22Rv1 (cell line): ENCODE data around the gene HMGCS2.
"Not testable (repeated sequence)": the region's sequence is repeated elsewhere in the genome, so short reads cannot be mapped to it uniquely, and the experiment has no call there.

Experiments
- H3K27ac ChIP-seq: fragments of 450-650 bp; 2 replicates; pipeline ENCODE4 v1.5.1; 2017
- ZFX ChIP-seq: fragments of 450-650 bp; IDR thresholded peaks from 2 replicates; pipeline ENCODE4 v1.6.1; 2017; ENCODE audit warnings: antibody characterized with exemption, borderline replicate concordance
- TF ChIP-seq, protein P1 (sequence below): fragments of 450-650 bp; IDR thresholded peaks from 2 replicates; pipeline ENCODE4 v1.5.1; 2017; ENCODE audit warnings: mild to moderate bottlenecking

The HMGCS2 gene

DNA sequence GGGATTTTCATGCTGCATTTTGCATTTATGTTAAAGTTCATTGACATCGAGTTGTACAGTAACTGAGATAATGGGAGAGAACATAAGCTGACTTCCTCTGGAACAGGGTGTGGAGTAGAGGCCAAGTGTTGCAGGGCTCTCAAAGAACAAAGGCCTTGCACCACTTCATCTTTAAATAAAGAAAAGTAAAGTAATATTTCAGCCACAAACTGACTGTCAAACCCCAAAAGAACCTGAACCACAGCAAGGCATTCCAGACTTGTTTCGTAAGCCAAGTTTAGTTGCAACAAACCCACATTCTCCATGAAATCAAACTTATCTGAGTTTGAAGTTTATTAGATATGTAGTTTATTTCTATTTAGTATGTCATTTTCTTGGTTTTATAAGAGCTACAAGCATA, 19.1 kb upstream of the HMGCS2 start:
- no peak overlapping the region for H3K27ac ChIP-seq
- TF ChIP-seq ZFX = no peak
- TF ChIP-seq, protein P1, sequence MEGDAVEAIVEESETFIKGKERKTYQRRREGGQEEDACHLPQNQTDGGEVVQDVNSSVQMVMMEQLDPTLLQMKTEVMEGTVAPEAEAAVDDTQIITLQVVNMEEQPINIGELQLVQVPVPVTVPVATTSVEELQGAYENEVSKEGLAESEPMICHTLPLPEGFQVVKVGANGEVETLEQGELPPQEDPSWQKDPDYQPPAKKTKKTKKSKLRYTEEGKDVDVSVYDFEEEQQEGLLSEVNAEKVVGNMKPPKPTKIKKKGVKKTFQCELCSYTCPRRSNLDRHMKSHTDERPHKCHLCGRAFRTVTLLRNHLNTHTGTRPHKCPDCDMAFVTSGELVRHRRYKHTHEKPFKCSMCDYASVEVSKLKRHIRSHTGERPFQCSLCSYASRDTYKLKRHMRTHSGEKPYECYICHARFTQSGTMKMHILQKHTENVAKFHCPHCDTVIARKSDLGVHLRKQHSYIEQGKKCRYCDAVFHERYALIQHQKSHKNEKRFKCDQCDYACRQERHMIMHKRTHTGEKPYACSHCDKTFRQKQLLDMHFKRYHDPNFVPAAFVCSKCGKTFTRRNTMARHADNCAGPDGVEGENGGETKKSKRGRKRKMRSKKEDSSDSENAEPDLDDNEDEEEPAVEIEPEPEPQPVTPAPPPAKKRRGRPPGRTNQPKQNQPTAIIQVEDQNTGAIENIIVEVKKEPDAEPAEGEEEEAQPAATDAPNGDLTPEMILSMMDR = no peak

DNA sequence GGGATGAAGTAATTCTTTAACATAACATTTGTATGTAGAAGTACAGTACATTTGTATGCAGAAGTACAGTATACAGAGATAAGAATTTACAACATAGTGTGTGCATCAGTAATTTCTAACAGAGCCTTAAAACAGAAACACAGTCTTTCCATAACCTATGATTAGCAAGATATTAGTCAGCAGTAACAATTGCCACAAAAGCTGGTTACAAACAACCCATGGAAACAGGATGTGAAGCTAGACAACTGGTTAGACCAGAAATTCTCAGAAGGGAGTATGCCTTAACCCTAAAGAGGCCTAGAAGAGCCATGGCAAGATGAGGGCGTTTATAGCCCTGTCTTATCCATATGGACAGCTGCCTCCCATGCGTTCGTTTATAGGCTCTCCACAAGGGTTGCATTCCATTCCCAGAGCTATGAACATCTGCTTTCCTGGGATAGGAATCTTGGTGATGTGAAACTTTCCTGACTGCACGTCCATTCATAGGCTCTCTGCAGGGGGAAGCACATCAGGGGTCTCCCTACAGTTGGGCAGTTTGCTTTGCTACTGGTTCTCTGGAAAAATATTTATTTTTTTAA, 17.9 kb upstream of the HMGCS2 start:
- not testable (repeated sequence) for H3K27ac ChIP-seq

DNA sequence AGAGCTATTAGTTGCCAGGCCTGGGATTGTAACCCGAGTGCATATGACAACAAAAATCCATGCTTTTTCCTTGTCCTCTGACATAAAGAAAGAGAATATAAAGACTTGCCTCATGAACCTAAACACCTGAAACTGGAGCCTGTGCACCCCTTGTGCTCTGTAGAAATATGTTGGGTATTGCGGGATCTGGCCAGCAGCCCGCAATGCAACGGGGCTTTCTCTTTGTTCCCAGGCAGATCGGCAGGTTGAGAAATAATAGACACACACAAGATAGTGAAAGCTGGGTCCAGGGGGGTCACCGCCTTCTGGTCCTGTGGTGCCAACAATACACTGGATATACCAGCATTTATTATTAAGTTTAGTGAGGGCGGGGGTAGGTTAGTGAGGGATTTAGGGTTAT, 17.3 kb upstream of the HMGCS2 start:
- not testable (repeated sequence) for H3K27ac ChIP-seq

DNA sequence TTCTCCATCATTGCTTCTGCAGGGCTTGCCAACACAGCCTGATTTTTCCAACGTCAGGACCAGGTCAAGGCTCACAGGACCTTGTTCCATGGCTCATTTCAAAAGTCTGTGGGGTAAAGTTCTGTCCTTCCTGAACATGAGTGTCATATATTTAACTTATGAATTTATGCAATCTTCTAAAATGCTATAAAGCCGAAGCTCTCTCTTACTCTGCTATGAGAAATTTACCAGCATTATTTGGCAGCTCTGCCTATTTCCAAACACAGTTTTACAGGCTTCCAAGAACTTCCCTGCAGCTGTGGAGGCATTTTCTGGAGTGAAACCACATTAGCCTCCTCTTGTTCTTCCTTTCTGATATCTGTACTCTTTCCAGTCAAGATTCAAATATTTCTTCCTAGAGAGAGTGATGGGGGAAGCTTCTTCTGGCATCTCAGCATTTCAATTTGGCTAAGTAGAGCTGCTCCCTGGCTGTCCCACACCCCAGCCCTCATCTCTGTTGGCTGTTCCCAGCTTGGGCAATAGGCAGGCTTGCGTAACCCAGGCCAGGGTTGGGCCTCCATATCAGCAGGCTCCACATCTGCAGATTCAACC, 15.6 kb upstream of the HMGCS2 start:
- TF ChIP-seq, protein P1 = no peak

DNA sequence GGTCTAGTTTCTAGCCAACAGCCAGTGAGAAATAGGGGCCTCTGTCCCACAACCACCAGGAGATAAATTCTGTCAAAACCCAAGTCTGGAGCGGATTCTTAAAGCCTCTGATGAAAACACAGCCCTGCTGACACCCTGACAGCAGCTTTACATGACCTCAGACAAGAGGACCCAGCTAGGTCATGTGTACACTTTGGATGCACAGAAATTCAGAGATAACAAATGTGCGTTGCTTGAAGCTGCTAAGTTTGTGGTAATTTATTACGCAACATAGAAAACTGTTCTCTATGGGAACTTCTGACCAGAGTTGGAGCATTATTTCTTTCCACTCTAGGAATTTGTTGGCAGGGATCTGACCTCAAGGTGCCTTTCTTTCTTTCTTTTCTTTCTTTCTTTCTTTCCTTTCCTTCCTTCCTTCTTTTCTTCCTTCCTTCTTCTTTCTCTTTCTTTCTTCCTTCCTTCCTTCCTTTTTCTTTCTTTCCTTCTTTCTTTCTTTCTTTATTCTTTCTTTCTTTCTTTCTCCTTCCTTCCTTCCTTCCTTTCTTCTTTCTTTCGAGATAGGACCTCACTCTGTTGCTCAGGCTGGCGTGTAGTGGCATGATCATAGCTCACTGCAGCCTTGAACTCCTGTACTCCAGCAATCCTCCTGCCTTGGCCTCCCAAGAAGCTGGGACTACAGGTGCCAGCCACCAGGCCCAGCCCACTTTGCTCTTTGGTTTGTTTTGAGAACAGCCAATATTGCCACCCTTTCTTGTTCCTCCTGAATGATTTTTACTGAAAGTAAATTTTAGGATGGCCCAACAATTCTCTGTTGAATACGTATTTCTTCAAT, 14.9 kb upstream of the HMGCS2 start:
- TF ChIP-seq, protein P1 = no peak
- TF ChIP-seq ZFX = no peak
- H3K27ac ChIP-seq = no peak overlapping the region

More for the DNA sequence above, 15.6 kb upstream of the HMGCS2 start:
- no peak overlapping the region for H3K27ac ChIP-seq

DNA sequence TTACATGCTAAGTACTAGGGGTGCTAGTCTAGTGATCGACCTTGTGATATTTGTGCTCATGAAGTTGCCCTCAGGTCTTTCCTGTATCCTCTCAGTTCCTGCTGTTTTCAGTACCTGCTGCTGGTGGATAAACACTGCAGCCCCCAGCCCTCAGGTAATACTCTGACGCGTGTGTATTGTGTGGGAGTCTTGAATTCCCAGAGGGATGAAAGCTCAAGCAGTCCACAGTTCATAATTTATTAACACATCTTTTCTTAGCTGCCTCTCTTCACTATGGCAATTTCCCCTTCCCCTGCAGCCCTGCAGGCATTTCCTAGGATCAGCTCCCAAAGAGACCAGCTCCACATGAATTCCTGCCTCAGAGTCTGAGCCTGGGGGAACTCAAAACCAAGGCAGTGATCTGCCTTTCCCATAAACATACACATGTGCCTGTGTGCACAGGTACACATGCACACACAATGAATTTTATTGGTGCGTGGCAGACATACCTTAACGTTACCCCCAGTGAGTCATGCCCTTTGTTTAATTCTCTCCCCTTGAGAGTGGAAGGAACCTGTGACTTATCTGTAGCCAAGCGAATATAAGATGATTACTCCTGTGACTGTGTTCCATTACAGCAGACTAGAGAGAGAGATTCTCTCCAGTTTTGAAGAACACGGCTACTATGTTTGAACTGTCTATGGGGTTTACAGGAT, 14.1 kb upstream of the HMGCS2 start:
- H3K27ac ChIP-seq = no peak overlapping the region
- TF ChIP-seq, protein P1 = no peak
- TF ChIP-seq ZFX = no peak

DNA sequence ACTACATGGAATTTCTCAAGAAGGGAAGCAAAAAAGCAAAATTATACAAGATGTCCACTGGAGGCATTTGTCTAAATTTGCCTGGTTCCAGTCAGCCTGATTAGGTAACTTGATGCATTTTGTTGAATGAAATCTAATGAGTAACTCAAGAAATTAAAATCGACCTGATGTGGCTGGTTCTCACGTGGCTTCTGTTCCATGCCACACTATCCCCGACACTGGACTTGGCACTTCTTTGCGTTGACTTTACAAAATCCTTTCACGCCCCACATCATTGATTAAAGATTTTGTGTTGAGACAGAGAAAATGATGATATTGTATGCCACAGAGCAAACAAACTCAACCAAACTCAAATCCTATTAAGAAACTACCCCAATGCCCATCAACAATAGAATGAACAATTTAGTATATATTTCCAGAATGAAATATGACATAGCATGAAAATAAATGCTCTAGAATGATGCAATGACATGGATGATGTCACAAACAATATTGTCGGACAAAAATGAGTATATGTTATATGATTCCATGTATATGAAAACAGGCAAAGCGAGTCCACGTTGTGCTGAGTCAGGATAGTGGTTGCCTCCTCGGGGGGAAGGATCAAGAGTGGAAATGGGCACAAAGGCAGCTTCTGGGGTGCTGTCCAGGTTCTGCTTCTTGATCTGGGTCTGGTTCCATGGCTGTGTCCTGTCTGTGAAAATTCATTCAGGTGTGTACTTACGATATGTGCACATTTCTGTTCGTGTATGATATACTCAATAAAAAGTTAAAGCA, 12.9 kb upstream of the HMGCS2 start:
- H3K27ac ChIP-seq = peak overlapping the region; percentile 96; the same call in 1 of the 2 replicates
- TF ChIP-seq, protein P1 = no peak
- TF ChIP-seq ZFX = no peak
